Activated naive CD4-positive, alpha-beta T cell treated with anti-CD3 and anti-CD28 coated beads, Interleukin-2, amount 50 U/mL, for 72 hours (primary cell): Measurements from ENCODE around the gene BICC1. TPM values are rescaled to one million over a fixed set of nuclear protein-coding genes. Genes with fewer than 3 reads are reported as not detected.

Experiments
- ATAC-seq, 2 donors: fragments of 150-1000 bp; cut with Tn5 transposase; 2 replicates each; pipeline ENCODE4 v1.10.0; 2021; ENCODE audit warnings: mild to moderate bottlenecking in 2 of 2, moderate library complexity in 2 of 2
- DNase-seq, 2 donors: peaks; one replicate each; pipeline ENCODE4 v3.0.0; 2021 to 2022; ENCODE audit warnings: low spot score in 2 of 2
- H3K27ac Mint-ChIP-seq, 2 donors: one replicate each; pipeline ENCODE4 v1.8.0; 2022; ENCODE audit warnings: mild to moderate bottlenecking in 2 of 2, mixed read lengths in 2 of 2
- H3K36me3 Mint-ChIP-seq, 2 donors: one replicate each; pipeline ENCODE4 v1.8.0; 2022; ENCODE audit warnings: mixed read lengths in 2 of 2
- H3K9me3 Mint-ChIP-seq, 2 donors: one replicate each; pipeline ENCODE4 v1.8.0; 2022; ENCODE audit warnings: mixed read lengths in 2 of 2
- total RNA-seq, 2 donors: library from RNA; stranded (reverse); gene quantifications; one replicate each; pipeline ENCODE4 v1.2.3, GENCODE V29; 2022

BICC1 gene, protein sequence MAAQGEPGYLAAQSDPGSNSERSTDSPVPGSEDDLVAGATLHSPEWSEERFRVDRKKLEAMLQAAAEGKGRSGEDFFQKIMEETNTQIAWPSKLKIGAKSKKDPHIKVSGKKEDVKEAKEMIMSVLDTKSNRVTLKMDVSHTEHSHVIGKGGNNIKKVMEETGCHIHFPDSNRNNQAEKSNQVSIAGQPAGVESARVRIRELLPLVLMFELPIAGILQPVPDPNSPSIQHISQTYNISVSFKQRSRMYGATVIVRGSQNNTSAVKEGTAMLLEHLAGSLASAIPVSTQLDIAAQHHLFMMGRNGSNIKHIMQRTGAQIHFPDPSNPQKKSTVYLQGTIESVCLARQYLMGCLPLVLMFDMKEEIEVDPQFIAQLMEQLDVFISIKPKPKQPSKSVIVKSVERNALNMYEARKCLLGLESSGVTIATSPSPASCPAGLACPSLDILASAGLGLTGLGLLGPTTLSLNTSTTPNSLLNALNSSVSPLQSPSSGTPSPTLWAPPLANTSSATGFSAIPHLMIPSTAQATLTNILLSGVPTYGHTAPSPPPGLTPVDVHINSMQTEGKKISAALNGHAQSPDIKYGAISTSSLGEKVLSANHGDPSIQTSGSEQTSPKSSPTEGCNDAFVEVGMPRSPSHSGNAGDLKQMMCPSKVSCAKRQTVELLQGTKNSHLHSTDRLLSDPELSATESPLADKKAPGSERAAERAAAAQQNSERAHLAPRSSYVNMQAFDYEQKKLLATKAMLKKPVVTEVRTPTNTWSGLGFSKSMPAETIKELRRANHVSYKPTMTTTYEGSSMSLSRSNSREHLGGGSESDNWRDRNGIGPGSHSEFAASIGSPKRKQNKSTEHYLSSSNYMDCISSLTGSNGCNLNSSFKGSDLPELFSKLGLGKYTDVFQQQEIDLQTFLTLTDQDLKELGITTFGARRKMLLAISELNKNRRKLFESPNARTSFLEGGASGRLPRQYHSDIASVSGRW
- under 1 TPM in 1 of 2 donors, not detected in 1; 0.10 TPM for total RNA-seq

DNA sequence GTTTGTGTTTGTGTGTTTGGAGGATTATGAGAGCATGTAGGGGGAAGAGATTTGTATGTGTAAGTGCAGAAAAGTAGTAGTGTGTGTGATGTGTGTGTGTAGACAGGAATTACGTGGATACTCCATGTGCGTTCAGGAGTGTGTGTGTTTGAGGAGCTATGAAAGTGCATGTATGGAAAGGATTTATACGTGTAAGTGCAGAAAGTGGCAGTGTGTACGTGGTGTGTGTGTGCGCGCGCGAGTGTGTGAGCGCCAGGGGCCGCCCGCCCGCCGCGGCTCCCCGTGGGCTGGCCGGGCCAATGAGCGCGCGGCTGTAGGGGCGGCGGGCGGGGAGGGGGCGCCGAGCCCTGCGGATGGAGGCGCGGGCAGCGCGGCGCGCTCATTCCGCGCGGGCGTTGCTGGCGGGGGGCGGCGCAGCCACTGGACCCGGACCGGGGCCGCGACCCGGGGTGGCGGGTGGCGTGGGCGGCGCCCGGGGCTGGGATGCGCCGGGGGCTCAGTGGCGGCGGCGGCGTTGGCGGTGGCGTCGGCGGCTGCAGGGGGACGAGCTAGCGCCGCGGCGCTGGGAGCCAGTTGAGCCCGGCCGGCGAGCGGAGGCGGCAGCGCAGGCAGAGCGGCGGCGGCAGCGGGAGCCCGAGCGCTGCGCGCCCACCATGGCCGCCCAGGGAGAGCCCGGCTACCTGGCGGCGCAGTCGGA lies at the start of gene BICC1:
BICC1 (plus strand) TSS at position 382 of the 697 bp plus-strand sequence; CDS start at position 654, 272 bp downstream.
- DNase-seq (peak in 1 of 2 donors; percentile 14), ATAC-seq (peak in 1 of 2 donors; percentile 66)
- Mint-ChIP-seq H3K27ac (peak within 1 kb of the TSS in 1 of 2 donors; percentile 32), H3K9me3 (no peaks in the 10 kb centered on the region), H3K36me3 (peaks cover 7% of the 10 kb centered on the region in 2 donors)

DNA sequence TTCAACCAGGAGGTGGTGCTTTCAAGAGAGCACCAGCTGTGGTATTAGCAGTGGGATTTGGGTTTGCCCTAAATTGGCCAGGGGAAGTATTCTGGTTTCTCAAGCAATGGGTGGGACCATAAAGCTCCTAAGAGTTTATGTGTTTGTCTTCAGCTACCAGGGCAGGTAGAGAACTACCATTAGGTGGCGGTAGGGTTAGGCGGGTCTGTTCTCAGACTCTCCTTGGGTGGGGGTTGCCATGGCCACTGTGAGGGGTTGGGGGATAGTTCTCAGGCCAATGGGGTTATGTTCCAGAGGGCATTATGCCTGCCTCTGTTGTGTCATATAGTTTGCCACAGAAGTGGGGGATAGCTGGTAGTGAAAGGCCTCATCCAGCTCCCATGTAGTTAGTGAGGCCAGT lies 47.7 kb upstream of the BICC1 start:
- DNase-seq (no peak), ATAC-seq (no peak)
- peaks cover 7 to 10% of the 10 kb centered on the region in 2 donors for H3K36me3 Mint-ChIP-seq
- no peak overlapping the region for H3K27ac Mint-ChIP-seq
- peaks cover 8 to 10% of the 10 kb centered on the region in 2 donors for H3K9me3 Mint-ChIP-seq

DNA sequence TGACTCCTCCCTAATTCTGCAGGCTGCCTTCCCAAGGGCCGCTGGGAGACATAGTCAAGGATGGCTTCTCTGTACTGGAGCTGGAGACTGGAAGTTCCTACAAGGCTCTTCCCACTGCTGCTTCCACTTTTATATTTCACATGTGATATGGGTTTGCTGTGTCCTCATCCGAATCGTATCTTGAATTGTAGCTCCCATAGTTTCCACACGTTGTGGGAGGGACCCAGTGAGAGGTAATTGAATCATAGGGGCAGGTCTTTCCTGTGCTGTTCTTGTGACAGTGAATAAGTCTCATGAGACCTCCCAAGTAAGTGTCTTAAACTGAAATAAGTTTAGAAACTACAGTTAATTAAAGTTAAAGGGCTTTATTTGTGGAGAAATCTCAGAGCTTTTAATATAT lies 47.0 kb upstream of the BICC1 start:
- Mint-ChIP-seq H3K9me3 (peaks cover 8 to 10% of the 10 kb centered on the region in 2 donors), H3K27ac (no peak overlapping the region), H3K36me3 (peaks cover 7 to 10% of the 10 kb centered on the region in 2 donors)
- DNase-seq = no peak
- ATAC-seq = no peak

DNA sequence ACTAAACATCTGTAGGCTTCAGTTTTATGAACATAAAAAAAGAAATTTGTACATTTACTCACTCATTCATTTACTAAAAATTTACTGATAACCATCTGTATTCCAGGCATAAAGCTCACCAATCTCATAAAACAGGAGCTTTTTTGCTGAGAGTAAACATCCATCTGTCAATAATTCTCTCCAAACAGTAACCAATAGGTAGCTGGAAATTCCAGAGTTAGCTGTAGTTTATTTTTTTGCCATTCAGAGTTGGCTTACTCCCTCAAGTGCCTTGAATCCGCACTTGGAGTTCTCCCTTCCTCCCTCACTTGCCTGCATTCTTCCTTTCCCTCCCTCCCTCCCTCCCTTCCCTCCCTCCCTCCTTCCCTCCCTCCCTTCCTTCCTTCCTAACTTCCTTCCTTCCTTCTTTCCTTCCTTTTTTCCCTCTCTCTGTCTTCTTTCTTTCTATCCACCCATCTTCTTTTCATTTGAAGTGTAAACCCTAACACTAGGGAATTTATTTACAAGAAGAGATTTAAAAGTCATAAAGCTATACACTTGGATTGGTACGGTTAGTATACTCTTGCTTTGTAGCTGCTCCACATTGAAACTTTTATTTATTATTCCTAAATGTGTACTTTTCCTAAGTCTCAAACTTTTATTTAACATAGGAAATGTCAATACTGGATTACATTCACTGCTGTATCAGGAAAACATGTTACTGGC lies 44.6 kb upstream of the BICC1 start:
- H3K9me3 Mint-ChIP-seq = peaks cover 5% of the 10 kb centered on the region in 2 donors
- peaks cover 2 to 5% of the 10 kb centered on the region in 2 donors for H3K36me3 Mint-ChIP-seq
- H3K27ac Mint-ChIP-seq = peak overlapping the region in 1 of 2 donors; percentile 63
- no peak for DNase-seq
- no peak for ATAC-seq

DNA sequence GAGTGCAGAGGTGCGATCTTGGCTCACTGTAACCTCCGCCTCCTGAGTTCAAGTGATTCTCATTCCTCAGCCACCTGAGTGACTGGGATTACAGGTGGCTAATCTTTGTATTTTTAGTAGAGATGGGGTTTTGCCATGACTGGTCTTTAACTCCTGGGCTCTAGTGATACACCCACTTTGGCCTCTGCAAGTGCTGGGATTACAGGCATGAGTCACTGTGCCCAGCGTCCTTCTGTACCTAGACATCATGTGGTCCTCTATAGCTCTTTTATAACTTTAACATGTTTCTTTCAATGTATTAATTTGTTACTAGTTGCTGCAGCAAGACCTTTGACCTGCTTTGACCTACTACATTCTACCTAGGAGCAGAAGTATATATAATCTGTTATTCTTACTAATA lies 38.7 kb upstream of the BICC1 start:
- H3K27ac Mint-ChIP-seq = no peak overlapping the region
- no peak for DNase-seq
- no peak for ATAC-seq

DNA sequence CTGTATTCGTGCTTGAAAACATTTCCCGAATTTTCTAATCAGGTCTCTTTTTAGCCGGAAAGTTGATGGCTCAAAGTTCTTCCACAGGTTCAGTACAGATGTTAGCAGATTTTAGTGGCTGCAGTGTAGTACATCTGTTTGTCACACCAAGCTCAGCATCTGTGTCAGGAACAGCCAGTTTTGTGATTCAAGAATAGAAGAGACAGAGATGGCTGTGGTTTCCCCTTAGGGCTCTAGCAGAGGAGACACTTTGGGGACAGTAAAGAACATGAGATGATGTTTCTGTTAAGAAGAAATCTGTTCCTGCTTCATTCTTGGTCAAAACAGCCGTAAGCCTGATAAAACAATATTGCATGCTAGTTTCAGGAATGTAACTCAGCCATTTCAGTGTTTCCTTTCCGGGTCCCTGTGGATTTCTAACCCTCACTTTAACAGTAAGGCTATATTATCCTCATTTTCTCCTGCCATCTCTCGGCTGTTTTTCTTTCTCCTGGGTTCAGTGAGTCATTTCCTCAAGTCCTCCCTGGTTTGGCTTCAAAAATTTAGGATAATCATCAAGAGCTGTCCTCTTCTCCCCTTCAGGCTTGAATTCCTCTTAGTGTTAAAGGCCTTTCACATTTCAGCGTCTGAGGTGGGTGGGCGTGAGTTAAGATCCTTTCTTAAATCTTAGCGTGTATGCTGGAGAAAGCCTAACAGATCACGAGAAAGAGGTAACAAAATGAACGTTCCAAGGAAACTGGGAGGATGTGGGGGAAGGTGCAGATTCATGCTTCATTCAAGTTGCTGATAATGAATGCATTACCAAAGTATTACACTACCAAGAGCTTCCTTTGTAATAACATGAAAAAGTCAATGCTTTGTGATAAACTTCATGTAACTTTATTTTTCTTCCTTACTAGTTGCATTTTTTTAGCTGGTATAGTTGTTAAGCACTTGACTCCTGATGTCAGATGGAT lies 37.1 kb upstream of the BICC1 start:
- DNase-seq = no peak
- Mint-ChIP-seq H3K27ac (no peak overlapping the region), H3K36me3 (no peaks in the 10 kb centered on the region), H3K9me3 (no peaks in the 10 kb centered on the region)
- ATAC-seq = no peak

More for the DNA sequence above, 38.7 kb upstream of the BICC1 start:
- H3K36me3 Mint-ChIP-seq = no peaks in the 10 kb centered on the region
- H3K9me3 Mint-ChIP-seq = no peaks in the 10 kb centered on the region

DNA sequence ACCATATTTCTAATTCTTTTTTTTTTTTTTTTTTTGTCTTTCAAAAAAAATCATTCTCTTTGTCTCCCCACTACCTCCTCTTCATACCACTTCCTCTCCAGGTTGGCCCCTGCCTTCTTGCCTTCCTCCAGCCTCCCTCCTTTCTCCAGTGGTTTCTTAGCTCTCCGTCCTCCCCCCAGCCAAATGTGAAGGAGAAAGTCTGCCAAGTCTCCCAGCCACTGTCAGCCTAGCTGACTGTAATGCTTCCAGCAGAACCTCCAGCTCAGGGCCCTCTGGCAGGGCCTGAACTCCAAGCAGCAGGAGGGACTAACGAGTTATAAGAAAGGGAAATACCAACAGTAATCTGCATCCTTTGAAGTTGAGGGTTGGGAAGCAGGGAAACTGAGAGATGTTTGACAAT lies 35.5 kb upstream of the BICC1 start:
- Mint-ChIP-seq H3K27ac (no peak overlapping the region), H3K9me3 (no peaks in the 10 kb centered on the region), H3K36me3 (no peaks in the 10 kb centered on the region)
- ATAC-seq (no peak), DNase-seq (no peak)

DNA sequence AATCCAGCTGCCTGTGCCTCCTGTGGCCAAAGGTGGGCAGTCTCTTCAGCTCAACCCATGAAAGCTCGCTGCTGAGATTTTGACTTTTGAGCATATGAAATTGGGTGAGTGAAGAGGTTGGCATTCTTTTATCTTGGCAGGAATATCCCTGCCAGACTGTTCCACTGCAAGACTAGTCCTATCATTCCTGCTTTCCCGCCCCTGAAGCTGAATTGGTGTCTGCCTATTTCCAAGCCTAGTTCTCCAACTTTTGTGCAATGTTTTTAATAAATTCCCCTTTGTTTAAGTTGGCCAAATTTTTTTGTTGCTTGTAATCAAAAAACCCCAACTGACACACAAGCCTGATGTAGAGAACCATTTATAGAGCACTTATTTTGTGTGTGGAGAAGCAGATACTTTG lies 34.8 kb upstream of the BICC1 start:
- DNase-seq (no peak), ATAC-seq (no peak)
- H3K36me3 Mint-ChIP-seq = no peaks in the 10 kb centered on the region
- H3K9me3 Mint-ChIP-seq = no peaks in the 10 kb centered on the region
- no peak overlapping the region for H3K27ac Mint-ChIP-seq

DNA sequence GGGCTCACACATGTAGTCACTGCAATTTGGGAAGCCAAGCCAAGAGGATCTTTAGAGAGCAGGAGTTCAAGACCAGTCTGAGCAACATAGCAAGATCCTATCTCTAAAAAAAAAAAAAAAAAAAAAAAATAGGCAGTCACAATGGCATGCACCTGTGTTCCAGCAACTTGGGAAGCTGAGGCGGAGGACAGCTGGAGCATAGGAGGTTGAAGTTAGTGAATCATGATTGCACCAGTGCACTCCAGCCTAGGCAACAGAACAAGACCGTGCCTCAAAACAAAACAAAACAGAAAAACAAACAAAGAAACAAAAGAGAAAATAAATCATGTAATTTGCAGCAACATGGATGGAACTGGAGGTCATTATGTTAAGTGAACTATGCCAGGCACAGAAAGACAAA lies 33.6 kb upstream of the BICC1 start:
- DNase-seq (no peak), ATAC-seq (no peak)
- H3K27ac Mint-ChIP-seq = no peak overlapping the region
- no peaks in the 10 kb centered on the region for H3K36me3 Mint-ChIP-seq
- H3K9me3 Mint-ChIP-seq = no peaks in the 10 kb centered on the region

DNA sequence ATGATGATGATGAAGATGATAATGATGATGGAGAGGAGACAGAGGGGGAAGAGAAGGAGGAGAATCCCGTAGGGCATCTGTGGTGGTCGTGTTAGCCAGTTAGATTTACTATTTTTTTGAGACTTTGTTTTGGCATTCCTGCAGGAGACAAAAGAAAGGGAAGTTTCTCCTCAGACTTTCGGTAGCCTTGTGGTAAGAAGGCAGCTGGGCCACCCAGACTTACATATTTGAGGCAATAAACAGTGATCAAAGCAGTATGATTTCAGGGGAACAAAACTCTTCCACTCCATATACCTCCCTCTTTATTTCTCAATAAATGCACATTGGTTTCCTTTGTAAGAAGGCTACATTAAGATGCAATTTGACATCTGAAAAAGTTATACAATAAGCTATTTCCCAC lies 32.4 kb upstream of the BICC1 start:
- DNase-seq (no peak), ATAC-seq (no peak)
- H3K36me3 Mint-ChIP-seq = no peaks in the 10 kb centered on the region
- H3K9me3 Mint-ChIP-seq = no peaks in the 10 kb centered on the region
- no peak overlapping the region for H3K27ac Mint-ChIP-seq

DNA sequence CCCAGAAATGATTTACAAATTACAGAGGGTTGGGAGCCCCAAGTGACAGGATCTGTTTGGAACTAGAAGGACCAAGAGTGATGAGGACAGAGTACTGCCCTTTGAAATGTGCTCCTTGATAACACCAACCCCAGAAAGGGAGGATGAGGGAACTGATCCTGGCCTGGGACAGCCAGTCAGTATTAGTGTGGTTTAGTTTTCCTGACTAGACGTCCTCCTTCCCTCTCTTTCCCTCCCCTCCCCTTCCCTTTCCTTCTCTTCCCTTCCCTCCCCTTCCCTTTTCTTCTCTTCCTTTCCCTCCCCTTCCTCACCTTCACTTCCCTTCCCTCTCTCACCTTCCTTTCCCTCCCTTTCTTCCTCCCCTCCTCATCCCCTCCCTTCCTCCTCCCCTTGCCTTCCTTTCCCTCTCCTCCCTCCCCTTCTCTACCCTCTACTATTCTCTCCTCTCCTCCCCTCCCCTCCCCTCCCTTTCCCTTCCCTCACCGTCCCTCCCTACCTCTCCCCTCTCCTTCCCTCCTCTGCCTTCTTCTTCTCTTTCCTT lies 31.0 kb upstream of the BICC1 start:
- DNase-seq (no peak), ATAC-seq (no peak)
- H3K9me3 Mint-ChIP-seq = no peaks in the 10 kb centered on the region
- H3K36me3 Mint-ChIP-seq = no peaks in the 10 kb centered on the region
- H3K27ac Mint-ChIP-seq = no peak overlapping the region

DNA sequence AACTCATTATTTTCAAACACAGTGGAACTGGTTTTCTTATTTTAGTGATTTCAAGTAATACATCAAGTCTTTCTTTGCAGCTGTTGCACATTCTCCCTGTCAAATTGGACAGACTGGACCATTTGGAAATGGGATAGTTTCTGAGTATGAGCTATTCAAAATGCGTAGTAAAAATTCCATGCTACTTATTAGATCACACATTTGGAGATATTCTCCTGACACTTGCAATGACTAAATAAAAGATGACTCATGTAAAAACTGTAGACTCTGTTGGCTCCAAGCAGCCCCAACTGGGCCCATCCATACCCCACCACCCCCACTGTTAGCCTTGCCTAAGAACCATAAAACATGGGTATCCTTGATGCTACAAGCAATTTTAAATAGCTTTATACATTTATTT lies 25.9 kb upstream of the BICC1 start:
- no peak for ATAC-seq
- DNase-seq = no peak
- Mint-ChIP-seq H3K36me3 (no peaks in the 10 kb centered on the region), H3K27ac (no peak overlapping the region), H3K9me3 (no peaks in the 10 kb centered on the region)

DNA sequence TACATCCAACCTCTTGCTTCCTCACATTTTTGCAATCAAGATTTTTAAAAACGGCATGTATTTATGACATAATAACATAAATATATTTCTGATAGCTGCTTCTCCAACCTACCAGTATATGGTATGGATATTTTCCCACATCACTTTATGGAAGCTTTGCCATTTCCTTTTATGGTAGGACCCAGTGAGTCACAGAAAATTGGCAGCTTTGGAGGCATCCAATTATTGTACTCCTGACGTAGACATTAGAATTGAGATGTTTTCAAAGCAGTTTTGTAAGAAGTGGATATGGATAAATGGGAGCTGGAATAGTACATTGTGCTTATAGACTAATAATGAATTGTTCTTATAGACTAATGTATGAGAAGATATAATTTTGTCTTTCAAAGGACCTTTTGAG lies 23.8 kb upstream of the BICC1 start:
- no peaks in the 10 kb centered on the region for H3K36me3 Mint-ChIP-seq
- ATAC-seq (no peak), DNase-seq (no peak)
- no peak overlapping the region for H3K27ac Mint-ChIP-seq
- no peaks in the 10 kb centered on the region for H3K9me3 Mint-ChIP-seq

DNA sequence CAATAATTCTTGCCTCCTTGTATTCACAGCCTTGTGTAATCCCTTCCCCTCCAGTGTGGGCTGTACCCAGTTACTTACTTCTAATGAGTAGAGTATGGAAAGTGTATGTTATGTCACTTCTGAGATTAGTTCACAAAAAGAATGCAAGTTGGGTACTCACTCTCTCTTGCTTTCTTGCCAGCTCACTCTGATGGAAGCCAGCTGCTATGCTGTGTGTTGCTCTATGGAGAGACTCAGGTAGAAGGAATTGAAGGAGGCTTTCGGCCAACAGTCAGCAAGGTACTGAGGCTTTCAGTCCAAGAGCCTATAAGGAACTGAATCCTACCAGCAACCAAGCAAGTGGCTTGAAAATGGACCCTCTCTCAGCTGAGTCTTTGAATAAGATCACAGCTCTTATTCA lies 9.7 kb upstream of the BICC1 start:
- H3K27ac Mint-ChIP-seq = no peak overlapping the region
- DNase-seq (no peak), ATAC-seq (no peak)
- H3K36me3 Mint-ChIP-seq = no peaks in the 10 kb centered on the region
- no peaks in the 10 kb centered on the region for H3K9me3 Mint-ChIP-seq

DNA sequence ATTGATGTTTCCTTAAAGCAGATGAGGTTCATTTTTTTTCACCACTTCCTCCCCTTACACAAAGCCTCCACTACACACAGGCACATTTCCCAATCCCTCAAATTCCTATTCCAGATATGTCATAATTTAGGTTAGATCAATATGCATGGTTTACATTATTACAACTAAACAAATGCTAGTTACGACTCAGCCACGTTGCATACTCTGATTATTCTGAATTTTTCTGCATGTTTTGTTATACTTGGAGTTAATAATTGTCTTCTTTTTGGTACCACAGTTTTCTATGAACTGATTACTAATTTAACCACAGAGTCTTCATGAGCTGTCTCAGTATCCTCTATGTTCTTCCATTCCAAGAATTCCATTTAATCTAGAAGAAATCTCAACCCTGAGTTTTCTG lies 4.4 kb upstream of the BICC1 start:
- Mint-ChIP-seq H3K36me3 (peaks cover 7% of the 10 kb centered on the region in 2 donors), H3K27ac (no peak overlapping the region), H3K9me3 (no peaks in the 10 kb centered on the region)
- no peak for ATAC-seq
- DNase-seq = no peak
